IPS-11a (cell line): Measurements from ENCODE around the gene CENPC.

ENCODE experiments used
- H3K4me3 ChIP-seq: one replicate; pipeline ENCODE4 v1.5.1; 2013; ENCODE audit warnings: low read depth, low read length, control low read depth

CENPC gene, protein sequence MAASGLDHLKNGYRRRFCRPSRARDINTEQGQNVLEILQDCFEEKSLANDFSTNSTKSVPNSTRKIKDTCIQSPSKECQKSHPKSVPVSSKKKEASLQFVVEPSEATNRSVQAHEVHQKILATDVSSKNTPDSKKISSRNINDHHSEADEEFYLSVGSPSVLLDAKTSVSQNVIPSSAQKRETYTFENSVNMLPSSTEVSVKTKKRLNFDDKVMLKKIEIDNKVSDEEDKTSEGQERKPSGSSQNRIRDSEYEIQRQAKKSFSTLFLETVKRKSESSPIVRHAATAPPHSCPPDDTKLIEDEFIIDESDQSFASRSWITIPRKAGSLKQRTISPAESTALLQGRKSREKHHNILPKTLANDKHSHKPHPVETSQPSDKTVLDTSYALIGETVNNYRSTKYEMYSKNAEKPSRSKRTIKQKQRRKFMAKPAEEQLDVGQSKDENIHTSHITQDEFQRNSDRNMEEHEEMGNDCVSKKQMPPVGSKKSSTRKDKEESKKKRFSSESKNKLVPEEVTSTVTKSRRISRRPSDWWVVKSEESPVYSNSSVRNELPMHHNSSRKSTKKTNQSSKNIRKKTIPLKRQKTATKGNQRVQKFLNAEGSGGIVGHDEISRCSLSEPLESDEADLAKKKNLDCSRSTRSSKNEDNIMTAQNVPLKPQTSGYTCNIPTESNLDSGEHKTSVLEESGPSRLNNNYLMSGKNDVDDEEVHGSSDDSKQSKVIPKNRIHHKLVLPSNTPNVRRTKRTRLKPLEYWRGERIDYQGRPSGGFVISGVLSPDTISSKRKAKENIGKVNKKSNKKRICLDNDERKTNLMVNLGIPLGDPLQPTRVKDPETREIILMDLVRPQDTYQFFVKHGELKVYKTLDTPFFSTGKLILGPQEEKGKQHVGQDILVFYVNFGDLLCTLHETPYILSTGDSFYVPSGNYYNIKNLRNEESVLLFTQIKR

GRCh38 chr4:67545199-67546003 lies at the start of gene CENPC:
CENPC (minus strand) TSS chr4:67545503; CDS start chr4:67545355, 148 bp downstream.
- peak within 1 kb of the TSS; percentile 94 for H3K4me3 ChIP-seq

DNA sequence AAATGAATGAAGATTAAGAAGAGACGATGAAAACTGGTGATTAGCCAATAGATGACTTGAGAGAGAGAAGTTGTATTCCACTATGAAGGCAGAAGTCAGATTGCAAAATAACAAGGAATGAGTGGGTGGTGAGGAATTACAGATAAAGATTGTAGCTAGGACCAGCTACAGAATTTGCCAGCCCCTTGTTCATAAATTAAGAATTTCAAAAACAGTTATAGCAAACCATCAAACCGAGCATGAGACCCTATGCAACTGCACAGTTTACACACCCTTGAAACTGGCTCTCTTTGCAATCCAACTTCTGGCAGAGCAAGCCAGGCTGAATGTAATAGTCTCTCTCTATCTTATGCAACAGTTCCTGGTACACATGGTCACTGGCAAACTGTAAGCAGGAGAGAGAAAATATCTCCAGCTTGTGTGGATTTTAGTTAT lies 48.5 kb upstream of the CENPC start:
- H3K4me3 ChIP-seq, result no peak overlapping the region

DNA sequence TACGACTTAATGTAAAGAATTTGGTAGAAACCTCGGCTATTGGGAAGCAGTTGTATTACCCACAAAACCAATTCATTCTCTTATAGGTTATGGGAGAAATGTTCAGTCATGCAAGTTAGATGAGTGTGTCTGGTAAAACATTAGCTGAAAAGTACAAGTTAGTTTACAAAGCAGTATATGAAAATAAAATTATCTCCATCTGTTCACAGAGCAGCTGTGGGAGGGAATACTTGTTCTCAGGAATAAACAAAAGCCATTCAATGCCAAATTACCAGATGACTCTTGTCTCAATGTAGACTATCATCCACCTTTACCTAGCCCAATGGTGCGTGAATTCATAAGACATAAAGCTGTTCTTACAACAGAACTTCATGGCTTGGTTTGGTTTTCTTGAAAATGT lies 41.9 kb upstream of the CENPC start:
- H3K4me3 ChIP-seq, result no peak overlapping the region

DNA sequence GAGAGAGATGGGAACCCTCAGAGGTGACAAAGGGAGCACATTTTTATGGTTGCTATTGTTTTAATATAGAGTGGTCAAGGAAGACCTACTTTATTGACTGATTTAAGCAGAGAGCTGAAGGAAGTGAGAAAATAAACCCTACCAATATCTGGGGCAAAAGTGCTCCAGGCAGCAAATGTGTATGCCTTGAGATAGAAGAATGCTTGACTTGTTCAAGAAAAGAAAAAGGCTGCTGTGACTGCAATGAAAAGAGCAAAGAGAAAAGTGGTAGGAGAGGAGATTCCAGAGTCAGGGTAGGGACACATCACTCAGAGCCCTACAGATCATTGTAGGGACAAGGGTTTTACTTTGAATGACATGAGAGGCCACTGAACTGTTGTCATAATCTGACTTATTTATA lies 39.2 kb upstream of the CENPC start:
- H3K4me3 ChIP-seq, result no peak overlapping the region

GRCh38 chr4:67581913-67582312 lies 36.6 kb upstream of the CENPC start:
- H3K4me3 ChIP-seq, result no peak overlapping the region

- no peak overlapping the region for H3K4me3 ChIP-seq
Observed at GRCh38 chr4:67581208-67581857, 36.0 kb upstream of the CENPC start.

DNA sequence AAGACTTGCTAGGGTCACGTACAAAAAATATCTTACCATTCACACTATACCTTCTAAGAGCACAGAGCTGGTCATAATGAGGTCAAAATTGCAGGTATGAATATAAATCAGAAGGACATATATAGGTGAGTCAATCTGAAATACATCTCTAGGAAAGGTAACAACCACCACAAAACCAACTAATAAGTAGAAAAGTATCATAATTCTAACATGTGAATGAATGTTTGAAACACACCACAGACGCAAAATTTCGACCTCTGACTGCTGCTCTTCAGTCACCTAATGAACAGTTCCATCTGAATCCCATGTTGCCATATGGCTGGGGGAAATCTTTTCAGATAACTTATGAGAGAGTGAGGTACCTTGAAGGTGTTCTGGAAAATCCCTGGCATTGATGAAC lies 35.3 kb upstream of the CENPC start:
- no peak overlapping the region for H3K4me3 ChIP-seq

DNA sequence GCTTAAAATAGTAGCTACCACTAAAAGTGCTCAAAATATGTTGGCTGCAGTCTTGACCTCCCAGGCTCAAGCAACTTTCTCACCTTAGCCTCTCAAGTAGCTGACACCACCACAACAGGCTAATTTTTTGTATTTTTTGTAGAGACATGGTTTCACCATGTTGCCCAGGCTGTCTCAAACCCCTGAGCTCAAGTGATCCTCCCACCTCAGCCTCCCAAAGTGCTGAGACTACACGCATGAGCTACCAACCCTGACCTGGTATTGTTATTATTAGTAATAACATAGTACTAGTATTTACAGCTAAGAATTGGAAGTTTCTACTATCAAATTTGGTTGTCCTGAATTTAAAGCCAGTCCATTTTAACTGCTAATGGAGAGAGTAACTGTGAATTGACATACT lies 31.2 kb upstream of the CENPC start:
- H3K4me3 ChIP-seq, result no peak overlapping the region

- H3K4me3 ChIP-seq, result no peak overlapping the region
Observed at GRCh38 chr4:67576059-67576466, 30.8 kb upstream of the CENPC start.

DNA sequence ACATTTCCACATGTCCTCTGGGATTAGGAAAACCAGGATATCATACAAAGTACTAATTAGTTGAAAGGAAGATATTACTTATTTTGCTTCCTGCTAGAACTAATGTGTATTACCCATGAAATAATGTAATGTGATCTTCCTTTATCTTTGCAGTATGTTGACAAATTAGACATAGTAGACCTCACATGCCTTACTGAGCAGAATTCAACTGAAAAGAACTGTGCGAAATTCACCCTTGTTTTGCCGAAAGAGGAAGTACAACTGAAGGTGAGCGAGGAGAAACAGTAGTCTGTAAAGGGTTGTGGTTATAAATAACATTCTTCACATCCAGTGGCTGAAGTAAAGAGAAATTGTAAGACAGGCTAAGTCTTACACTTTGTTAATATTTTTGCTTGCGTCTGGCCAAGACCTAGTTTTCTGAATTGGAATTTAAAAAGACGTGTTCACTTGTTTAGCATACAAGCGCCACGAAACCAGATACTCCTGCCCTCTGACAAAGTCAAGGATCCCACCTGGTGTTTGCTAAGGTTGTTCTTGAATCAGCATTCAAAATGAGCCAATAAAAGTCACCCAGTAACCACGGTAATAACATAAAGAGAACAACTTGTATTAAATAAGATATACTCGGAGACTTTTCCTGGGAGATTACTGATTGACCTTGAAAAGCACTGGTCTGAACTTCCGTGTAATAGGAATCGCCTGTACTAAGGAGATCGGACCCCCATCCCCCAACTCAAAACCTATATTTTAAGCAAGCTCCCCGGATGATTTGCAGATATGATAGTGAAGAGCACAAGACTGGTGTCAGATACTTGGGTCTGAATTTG lies 30.1 kb upstream of the CENPC start:
- no peak overlapping the region for H3K4me3 ChIP-seq

GRCh38 chr4:67573193-67573592 lies 27.9 kb upstream of the CENPC start:
- H3K4me3 ChIP-seq, result no peak overlapping the region

DNA sequence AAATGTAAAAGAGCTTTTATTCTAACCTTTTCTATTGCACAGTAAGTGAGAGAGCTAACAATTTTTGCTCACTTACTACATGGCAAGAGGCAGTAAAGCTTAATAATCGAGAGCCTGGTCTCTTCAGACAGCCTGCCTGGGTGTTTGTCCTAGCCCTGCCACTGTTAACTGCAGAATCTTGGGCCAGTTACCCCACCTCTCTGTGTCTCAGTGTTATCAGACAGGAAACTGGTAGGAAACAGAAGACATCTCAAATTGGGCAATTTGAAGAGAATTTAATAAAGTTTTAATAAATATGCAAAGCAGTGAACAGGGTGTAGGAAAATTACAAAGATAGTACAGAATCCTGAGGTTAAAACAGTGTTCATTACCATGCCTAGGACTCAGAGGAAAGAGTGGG lies 26.7 kb upstream of the CENPC start:
- H3K4me3 ChIP-seq, result no peak overlapping the region

DNA sequence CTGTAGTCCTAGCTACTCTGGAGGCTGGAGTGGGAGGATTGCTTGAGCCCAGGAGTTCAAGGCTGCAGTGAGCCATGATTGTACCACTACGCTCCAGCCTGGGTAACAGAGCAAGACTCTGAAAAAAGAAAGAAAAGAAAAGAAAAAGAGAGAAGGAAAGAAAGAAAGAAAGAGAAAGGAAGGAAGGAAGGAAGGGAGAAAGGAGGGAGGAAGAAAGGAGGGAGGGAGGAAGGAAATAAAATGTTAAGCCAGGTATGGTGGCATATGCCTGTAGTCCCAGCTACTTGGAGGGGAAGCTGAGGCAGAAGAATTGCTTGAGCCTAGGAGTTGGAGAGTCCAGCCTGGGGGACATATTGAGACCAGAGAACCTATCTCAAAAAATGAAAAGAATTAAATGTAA lies 25.2 kb upstream of the CENPC start:
- no peak overlapping the region for H3K4me3 ChIP-seq

GRCh38 chr4:67568820-67569219 lies 23.5 kb upstream of the CENPC start:
- no peak overlapping the region for H3K4me3 ChIP-seq

DNA sequence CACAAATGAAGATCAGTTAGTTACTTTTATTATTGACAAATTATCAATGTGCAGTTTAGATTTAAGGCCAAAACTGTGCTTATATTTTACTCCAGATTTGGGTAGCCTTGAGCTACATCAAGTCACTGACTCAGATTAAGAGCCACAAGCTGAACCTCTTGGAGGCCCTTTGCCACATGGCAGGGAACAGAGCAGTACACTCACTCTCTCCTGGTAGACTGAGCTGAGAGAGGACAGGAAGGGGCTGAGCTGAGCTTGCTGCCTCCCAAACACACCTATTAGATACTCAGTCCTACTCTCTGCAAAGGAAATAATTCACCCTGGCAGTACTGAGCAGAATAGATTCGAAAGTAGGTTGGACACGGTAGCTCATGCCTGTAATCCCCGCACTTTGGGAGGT lies 21.0 kb upstream of the CENPC start:
- no peak overlapping the region for H3K4me3 ChIP-seq

DNA sequence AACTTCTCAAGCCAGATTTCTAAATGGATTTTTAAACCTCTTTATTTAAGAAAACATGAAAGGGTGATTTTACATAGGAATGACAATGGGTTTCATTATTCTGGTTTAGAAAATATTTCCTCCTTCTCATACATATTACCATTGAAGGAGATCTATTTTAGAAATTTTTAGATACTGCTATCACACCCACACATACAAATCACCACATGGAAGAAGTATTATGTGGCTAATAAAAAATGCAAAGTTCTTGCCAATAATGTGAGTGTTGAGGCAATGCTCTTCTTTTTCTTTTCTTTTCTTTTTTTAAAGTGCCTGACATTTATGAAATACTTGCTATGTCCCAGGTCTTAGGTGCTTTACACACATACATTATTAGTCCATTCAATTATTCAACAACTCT lies 20.0 kb upstream of the CENPC start:
- H3K4me3 ChIP-seq, result no peak overlapping the region

DNA sequence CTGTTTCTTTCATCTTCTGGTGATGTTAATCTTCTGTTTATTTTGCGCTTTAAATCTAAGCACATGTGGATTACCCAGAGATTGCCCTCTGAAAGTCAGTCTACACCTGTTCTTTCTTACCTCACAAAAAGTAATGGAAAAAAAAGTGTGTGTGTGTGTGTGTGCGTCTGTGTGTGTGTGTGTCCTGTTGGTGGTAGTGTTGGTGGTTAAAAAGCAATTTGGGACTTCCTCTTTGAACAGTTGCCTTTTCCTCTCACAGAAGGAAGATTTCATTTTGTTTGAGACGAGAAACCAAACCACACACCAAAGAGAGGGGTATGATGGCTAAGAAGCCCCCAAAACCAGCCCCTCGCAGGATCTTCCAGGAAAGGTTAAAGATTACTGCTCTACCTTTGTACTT lies 13.2 kb upstream of the CENPC start, which contains the start of gene STAP1:
TSS of gene STAP1 (plus strand) at position 235 of the 400 bp plus-strand sequence. CDS start at position 318, 83 bp downstream.
- no peak within 1 kb of the TSS for H3K4me3 ChIP-seq

GRCh38 chr4:67556436-67556835 lies 11.1 kb upstream of the CENPC start:
- H3K4me3 ChIP-seq, result no peak overlapping the region

DNA sequence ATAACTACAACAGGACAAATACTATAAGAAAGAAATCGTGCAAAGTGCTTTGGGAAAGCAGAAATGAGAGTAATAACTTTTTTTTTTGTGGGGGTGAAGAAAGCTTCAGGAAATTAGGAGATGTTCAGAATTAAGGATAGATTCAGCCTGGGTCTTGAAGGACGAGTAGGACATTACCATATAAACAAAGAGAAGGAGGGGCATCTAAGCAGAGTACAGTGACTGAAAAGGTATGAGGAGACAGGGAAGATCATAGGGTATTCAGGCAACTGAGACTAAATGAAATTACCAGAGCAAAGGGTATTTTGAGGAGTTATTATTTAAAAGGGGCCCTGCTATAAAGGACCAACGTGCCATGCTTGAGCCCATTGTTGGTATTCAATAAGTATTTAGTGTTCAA lies 10.1 kb upstream of the CENPC start:
- H3K4me3 ChIP-seq, result no peak overlapping the region

GRCh38 chr4:67554096-67554495 lies 8.8 kb upstream of the CENPC start:
- H3K4me3 ChIP-seq, result no peak overlapping the region
